ENCODE measurements around the gene HLA-E.

DNA sequence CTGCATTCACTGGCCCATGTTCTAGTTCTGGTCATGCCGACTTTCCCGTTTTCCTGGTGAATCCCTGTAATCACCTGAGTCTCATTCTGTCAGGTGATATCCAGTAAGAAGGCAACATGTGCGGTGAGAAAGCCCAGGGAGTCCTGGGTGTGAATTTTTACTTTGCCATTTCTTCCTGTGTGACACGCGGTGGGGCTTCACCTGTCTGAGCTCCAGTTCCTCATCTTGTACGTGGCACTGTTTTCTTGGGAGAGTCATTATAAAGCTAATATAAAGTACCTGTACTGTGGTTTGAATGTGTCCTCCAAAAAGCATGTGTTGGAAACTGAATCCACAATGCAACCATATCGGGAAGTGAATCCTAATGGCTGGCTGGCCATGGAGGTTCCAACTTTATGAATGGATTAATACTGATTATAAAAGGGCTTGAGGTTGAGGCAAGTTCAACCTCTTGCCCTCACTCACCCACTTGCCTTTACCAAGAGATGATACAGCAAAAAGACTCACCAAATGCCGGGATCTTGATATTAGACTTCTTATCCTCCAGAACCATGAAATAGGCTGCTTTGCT, 5.1 kb downstream of the HLA-E start:
- no peak for TF ChIP-seq TAF1 (IDR thresholded peaks at IDR 0.05; ENCODE audit: low read depth, low read length)
- no peak; the same call in 1 of the 2 replicates for TF ChIP-seq POLR2AphosphoS5 (IDR thresholded peaks at IDR 0.05; ENCODE audit: low read depth, low read length)
